HCT116 (cell line): ENCODE measurements around the gene GPR171. TPM values are rescaled to one million over a fixed set of nuclear protein-coding genes. Genes with fewer than 3 reads are reported as not detected.
A peak's percentile ranks its signal among the peaks of the same experiment; 100 is the strongest.

ENCODE experiments used
- ATAC-seq: fragments of 200-7000 bp; cut with Tn5 transposase; 2 replicates; pipeline ENCODE4 v1.9.1; 2020; ENCODE audit warnings: mild to moderate bottlenecking, moderate library complexity
- BruUV-seq: library from RNA; stranded (reverse); fragments of 400-500 nt; replicated peaks from 2 replicates; lab custom pipeline; 2021; lab: Mats Ljungman, UMichigan
- CTCF ChIA-PET: fragments of 300-600 bp; sonication (Branson Sonifier 250); formaldehyde crosslinking; loops from one replicate; lab custom pipeline; 2021; ENCODE audit warnings: antibody characterized with exemption; lab: Charles Lee
- POLR2A ChIA-PET: fragments of 300-600, 350-600 bp; sonication (Branson Sonifier 250); formaldehyde crosslinking; loops from one replicate; lab custom pipeline; 2021; ENCODE audit warnings: antibody characterized with exemption; lab: Charles Lee
- RAD21 ChIA-PET, 2 experiments: fragments of 300-600 bp; sonication (Branson Sonifier 250); formaldehyde crosslinking; loops; one replicate each; lab custom pipeline; 2023; ENCODE audit warnings: low total read pairs in 2 of 2; ENCODE audit not compliant: uncharacterized antibody in 2 of 2, unreplicated experiment in 2 of 2, low non-redundant PET in 1 of 2; lab: Charles Lee
- DNase-seq: peaks from one replicate; pipeline ENCODE4 v3.0.0-alpha.2; 2010; ENCODE audit warnings: low read depth, low spot score
- H2AFZ ChIP-seq: fragments of 200-600 bp; shearing (Covaris generic), sonication (generic); 2 replicates; pipeline ENCODE4 v1.6.1; 2017; ENCODE audit warnings: low read depth, mixed run types, mixed read lengths, antibody characterized with exemption, low read length; ENCODE audit not compliant: poor library complexity, severe bottlenecking
- H3K27ac ChIP-seq: 2 replicates; pipeline ENCODE4 v1.5.1; 2012; ENCODE audit warnings: low read depth, low read length
- H3K27me3 ChIP-seq: fragments of 200-600 bp; sonication (generic); 2 replicates; pipeline ENCODE4 v1.6.1; 2016; ENCODE audit warnings: mixed run types, low read length, mixed read lengths; ENCODE audit not compliant: insufficient read depth
- H3K36me3 ChIP-seq, 2 experiments: fragments of 200-500 bp in 1 of 2; fragments of 200-600 bp in 1 of 2; sonication (Bioruptor generic) in 1 of 2; sonication (generic) in 1 of 2; 2 replicates each; pipeline versions ENCODE4 v1.5.1 to v1.6.1; 2014 to 2016; ENCODE audit warnings: low read length in 2 of 2, inconsistent platforms in 1 of 2, mixed read lengths in 1 of 2, mixed run types in 1 of 2; ENCODE audit not compliant: insufficient read depth in 2 of 2, control insufficient read depth in 1 of 2
- H3K4me1 ChIP-seq, 2 experiments: fragments of 200-600 bp in 1 of 2; sonication (generic) in 1 of 2; 2 replicates each; pipeline versions ENCODE4 v1.5.1 to v1.6.1; 2012 to 2017; ENCODE audit warnings: low read length in 2 of 2, inconsistent platforms in 1 of 2, mild to moderate bottlenecking in 1 of 2, mixed read lengths in 1 of 2, mixed run types in 1 of 2, moderate library complexity in 1 of 2; ENCODE audit not compliant: insufficient read depth in 2 of 2, control insufficient read depth in 1 of 2
- H3K4me2 ChIP-seq: fragments of 200-600 bp; sonication (generic); 2 replicates; pipeline ENCODE4 v1.6.1; 2017; ENCODE audit warnings: mixed run types, low read length, mixed read lengths
- H3K4me3 ChIP-seq, 2 experiments: fragments of 200-600 bp in 1 of 2; sonication (generic) in 1 of 2; replicated peaks in 1 of 2; 2 replicates each; pipeline ENCODE4 v1.5.1; 2011 to 2016; ENCODE audit warnings: low read length in 2 of 2, control low read depth in 1 of 2, low read depth in 1 of 2, mild to moderate bottlenecking in 1 of 2, mixed read lengths in 1 of 2, mixed run types in 1 of 2
- H3K79me2 ChIP-seq: fragments of 200-600 bp; sonication (generic); 2 replicates; pipeline ENCODE4 v1.6.1; 2017; ENCODE audit warnings: mild to moderate bottlenecking, mixed run types, low read length, moderate library complexity, mixed read lengths; ENCODE audit not compliant: insufficient read depth
- H3K9ac ChIP-seq: fragments of 200-600 bp; sonication (generic); 2 replicates; pipeline ENCODE4 v1.6.1; 2016; ENCODE audit warnings: low read length, mixed read lengths
- H3K9me2 ChIP-seq: fragments of 200-600 bp; sonication (generic), shearing (Covaris generic); 2 replicates; pipeline ENCODE4 v1.6.1; 2017; ENCODE audit warnings: mixed run types, mild to moderate bottlenecking, moderate library complexity; ENCODE audit not compliant: insufficient read depth
- H3K9me3 ChIP-seq, 2 experiments: fragments of 200-500 bp in 1 of 2; fragments of 200-600 bp in 1 of 2; sonication (Bioruptor generic) in 1 of 2; sonication (generic) in 1 of 2; 2 replicates each; pipeline ENCODE4 v1.6.1; 2014 to 2017; ENCODE audit warnings: low read length in 2 of 2, mixed read lengths in 2 of 2, inconsistent platforms in 1 of 2, low read depth in 1 of 2, mild to moderate bottlenecking in 1 of 2, mixed run types in 1 of 2, moderate library complexity in 1 of 2; ENCODE audit not compliant: control insufficient read depth in 1 of 2, insufficient read depth in 1 of 2
- H4K20me1 ChIP-seq: fragments of 200-600 bp; sonication (generic), shearing (Covaris generic); 2 replicates; pipeline ENCODE4 v1.6.1; 2017; ENCODE audit warnings: mixed run types, mild to moderate bottlenecking, moderate library complexity; ENCODE audit not compliant: insufficient read depth
- FOSL1 ChIP-seq: IDR thresholded peaks from 2 replicates; pipeline ENCODE4 v1.6.1; 2012; ENCODE audit warnings: low read depth
- POLR2AphosphoS5 ChIP-seq: IDR thresholded peaks from 2 replicates; pipeline ENCODE4 v1.6.1; 2011; ENCODE audit warnings: mild to moderate bottlenecking, low read depth, low read length, moderate library complexity
- REST ChIP-seq: IDR thresholded peaks from 2 replicates; pipeline ENCODE4 v1.6.1; 2012; ENCODE audit warnings: low read depth
- SP1 ChIP-seq: IDR thresholded peaks from 2 replicates; pipeline ENCODE4 v1.6.1; 2012; ENCODE audit warnings: low read depth
- TCF7L2 ChIP-seq: IDR thresholded peaks from 2 replicates; pipeline ENCODE4 v1.7.0; 2011; ENCODE audit warnings: borderline replicate concordance, inconsistent platforms; ENCODE audit not compliant: insufficient read depth, insufficient read length; ENCODE audit errors: extremely low read depth
- ZFX ChIP-seq: fragments of 450-650 bp; IDR thresholded peaks from 2 replicates; pipeline ENCODE4 v1.6.1; 2017
- intact Hi-C: fragments of 100-400 bp; cut with micrococcal nuclease; formaldehyde crosslinking; loops from 2 replicates; pipeline ENCODE4 v1.10.0; 2022
- total RNA-seq: library from RNA; stranded (reverse); gene quantifications from one replicate; pipeline ENCODE4 v1.2.1, GENCODE V29; 2021; ENCODE audit not compliant: unreplicated experiment

GPR171 gene
- total RNA-seq, 1 experiment from 2014 or later: not detected

- TF ChIP-seq SP1 (peak; percentile 49), FOSL1 (peak; percentile 70)
- TF ChIP-seq, all 23 proteins: peak for 4
Observed at GRCh38 chr3:151219056-151219455, 16.0 kb upstream of the GPR171 start (continued).

- Histone ChIP-seq H3K4me3 (no peak overlapping the region), H3K9ac (no peak overlapping the region), H4K20me1 (no peaks in the 10 kb centered on the region), H3K27me3 (no peaks in the 10 kb centered on the region), H3K4me1 (peaks cover 0 to 20% of the 10 kb centered on the region in 2 experiments; a peak in 3 of 4 replicates), H3K4me2 (no peak overlapping the region), H3K36me3 (no peaks in the 10 kb centered on the region), H3K79me2 (no peaks in the 10 kb centered on the region), H3K9me2 (no peaks in the 10 kb centered on the region), H3K27ac (no peak overlapping the region), H2AFZ (no peak overlapping the region), H3K9me3 (no peaks in the 10 kb centered on the region)
- RAD21 ChIA-PET: no interaction called here
- intact Hi-C loops: no loop called here
- POLR2A ChIA-PET: no interaction called here
- CTCF ChIA-PET: interaction anchor here (1.2 kb wide), 1 partner anchor 10 kb away, joined by 3 read pairs; no protein-coding TSS in a partner anchor
- no TSS peak for BruUV-seq
- TF ChIP-seq TCF7L2: no peak
- no peak for TF ChIP-seq POLR2AphosphoS5
- no peak for TF ChIP-seq ZFX
- no peak for TF ChIP-seq REST
- DNase-seq: no peak
- no peak for ATAC-seq
Observed at GRCh38 chr3:151218136-151218535, 15.1 kb upstream of the GPR171 start.
